ENCODE results near the gene IL6.
"Not testable (repeated sequence)": the region's sequence is repeated elsewhere in the genome, so short reads cannot be mapped to it uniquely, and the experiment has no call there.

- TF ChIP-seq MAX (IDR thresholded peaks at IDR 0.05); RXRA (IDR thresholded peaks at IDR 0.05; ENCODE audit: insufficient read depth, low read depth, low read length); CEBPB (IDR thresholded peaks at IDR 0.05; ENCODE audit: low read depth, low read length); CTCF (IDR thresholded peaks at IDR 0.05; ENCODE audit: control extremely low read depth in 1 of 3, insufficient read depth in 1 of 3, low read depth in 1 of 3, low read length in 3 of 3): not testable (repeated sequence)
Observed at GRCh38 chr7:22709062-22709829, 17.8 kb upstream of the IL6 start.
